Fibroblast of villous mesenchyme (primary cell): Measurements from ENCODE around the gene KCTD3. TPM values are rescaled to one million over a fixed set of nuclear protein-coding genes. Genes with fewer than 3 reads are reported as not detected.

Experiments used
- DNase-seq: peaks from one replicate; pipeline ENCODE4 v3.0.0-alpha.2; 2010; ENCODE audit warnings: low read depth
- H3K4me3 ChIP-seq: 2 replicates; pipeline ENCODE4 v1.5.1; 2011; ENCODE audit warnings: low read depth, mild to moderate bottlenecking, low read length
- total RNA-seq: library from RNA; depleted of rRNA; stranded (reverse); fragments of >200 nt; gene quantifications from 2 replicates; pipeline ENCODE4 v1.2.3, GENCODE V29; 2012
- TF ChIP-seq, protein P1 (sequence below): IDR thresholded peaks from 2 replicates; pipeline ENCODE4 v1.5.1; 2012; ENCODE audit warnings: low read depth, mild to moderate bottlenecking, low read length; ENCODE audit not compliant: insufficient read depth

Gene KCTD3
- total RNA-seq, 1 donor = 60.9 TPM

GRCh38 chr1:215645182-215645581 lies 78.1 kb downstream of the KCTD3 start:
- DNase-seq = no peak
- H3K4me3 ChIP-seq = no peak overlapping the region
- TF ChIP-seq, protein P1, sequence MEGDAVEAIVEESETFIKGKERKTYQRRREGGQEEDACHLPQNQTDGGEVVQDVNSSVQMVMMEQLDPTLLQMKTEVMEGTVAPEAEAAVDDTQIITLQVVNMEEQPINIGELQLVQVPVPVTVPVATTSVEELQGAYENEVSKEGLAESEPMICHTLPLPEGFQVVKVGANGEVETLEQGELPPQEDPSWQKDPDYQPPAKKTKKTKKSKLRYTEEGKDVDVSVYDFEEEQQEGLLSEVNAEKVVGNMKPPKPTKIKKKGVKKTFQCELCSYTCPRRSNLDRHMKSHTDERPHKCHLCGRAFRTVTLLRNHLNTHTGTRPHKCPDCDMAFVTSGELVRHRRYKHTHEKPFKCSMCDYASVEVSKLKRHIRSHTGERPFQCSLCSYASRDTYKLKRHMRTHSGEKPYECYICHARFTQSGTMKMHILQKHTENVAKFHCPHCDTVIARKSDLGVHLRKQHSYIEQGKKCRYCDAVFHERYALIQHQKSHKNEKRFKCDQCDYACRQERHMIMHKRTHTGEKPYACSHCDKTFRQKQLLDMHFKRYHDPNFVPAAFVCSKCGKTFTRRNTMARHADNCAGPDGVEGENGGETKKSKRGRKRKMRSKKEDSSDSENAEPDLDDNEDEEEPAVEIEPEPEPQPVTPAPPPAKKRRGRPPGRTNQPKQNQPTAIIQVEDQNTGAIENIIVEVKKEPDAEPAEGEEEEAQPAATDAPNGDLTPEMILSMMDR = no peak

GRCh38 chr1:215645861-215646260 lies 78.8 kb downstream of the KCTD3 start:
- TF ChIP-seq, protein P1 = no peak
- H3K4me3 ChIP-seq = no peak overlapping the region
- no peak for DNase-seq

DNA sequence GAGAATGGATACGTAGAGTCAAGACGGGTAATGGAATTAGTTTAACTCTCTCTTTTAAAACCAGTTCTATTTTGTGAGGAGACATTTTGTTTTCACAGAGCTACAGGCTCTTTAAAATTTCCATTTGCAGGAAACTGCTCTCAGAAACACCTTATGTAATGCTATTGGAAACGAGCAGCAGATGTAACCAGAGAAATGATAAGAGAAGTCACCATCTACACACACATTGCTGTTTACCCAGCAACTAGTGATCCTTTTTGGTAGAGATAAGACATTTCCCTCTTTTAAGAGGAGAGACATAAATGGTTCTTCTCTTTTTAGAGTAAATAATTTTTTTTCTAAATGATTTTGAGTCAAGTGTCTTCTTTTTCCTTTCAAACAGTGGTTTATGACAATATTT lies 80.6 kb downstream of the KCTD3 start:
- no peak for DNase-seq
- TF ChIP-seq, protein P1 = no peak
- no peak overlapping the region for H3K4me3 ChIP-seq

DNA sequence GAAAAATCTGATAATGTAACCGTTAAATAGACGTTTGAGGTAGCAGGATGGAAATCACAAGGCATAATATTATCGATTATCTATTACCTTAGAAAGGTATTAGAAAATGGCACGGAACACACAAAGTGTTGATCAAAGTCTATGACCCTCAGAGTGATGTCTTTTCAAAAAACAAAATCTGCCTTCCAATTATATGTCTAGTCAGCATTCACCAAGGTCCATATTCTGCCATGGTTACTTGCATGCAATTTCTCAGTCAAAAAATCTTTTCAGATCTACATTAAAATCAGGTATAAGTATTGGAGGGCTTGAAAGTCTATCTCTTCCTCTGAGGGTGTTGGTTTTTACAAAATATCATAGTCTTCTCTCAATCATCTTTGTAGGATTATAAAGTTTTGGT lies 81.9 kb downstream of the KCTD3 start:
- H3K4me3 ChIP-seq = no peak overlapping the region
- TF ChIP-seq, protein P1 = no peak
- DNase-seq = no peak

DNA sequence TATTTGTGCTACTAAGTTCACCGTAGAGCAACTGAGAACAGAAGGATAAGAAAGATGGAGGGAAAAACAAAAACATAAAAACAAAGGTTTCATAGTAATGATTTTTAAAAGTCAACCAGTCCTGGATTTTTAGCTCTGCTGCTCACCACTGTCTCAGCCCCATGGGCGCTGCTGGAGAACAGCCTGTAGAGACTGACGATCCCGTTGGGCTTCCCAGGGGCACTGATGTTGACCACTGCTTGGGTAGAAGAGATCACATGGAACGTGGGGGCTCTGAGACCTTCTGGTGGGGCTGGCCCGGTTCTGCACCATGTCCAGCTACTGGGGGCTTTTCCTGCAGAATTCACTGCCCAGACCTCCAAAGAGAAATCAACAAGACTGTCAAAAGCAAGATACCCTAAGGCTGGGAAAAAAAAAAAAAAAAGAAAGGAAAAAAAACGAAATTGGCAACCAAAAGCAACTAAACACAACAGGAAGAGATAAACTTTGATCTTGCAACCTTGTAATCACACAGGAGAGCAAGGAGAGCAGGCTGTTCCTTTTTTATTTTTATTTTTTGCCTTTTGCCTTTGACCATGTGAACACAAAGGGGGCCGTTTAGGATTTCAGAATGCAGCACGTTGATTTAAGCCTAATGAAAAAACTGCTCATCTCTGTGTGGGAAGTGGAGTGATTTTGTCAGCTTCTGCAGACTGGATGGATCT lies 83.5 kb downstream of the KCTD3 start:
- TF ChIP-seq, protein P1 = no peak
- DNase-seq = no peak
- H3K4me3 ChIP-seq = no peak overlapping the region

DNA sequence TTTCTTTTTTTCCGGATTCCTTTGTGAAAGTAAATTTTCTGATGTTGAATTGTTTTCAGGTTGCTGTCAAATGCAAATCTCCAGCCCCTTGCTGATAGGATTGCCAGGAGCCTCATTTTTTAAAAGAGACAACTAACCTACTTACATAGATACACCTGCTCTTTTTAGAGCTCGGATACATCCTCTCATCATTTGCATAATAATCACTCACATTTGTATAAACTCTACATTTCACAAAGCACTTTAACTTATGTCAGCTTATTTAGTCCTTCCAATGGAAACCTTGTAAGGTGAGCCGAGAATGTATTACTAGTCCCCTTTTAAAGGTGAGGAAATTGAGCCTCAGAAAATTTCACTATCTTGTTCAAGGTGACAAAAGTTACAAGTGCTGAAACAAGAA lies 84.8 kb downstream of the KCTD3 start:
- H3K4me3 ChIP-seq = no peak overlapping the region

More for the DNA sequence above, 84.8 kb downstream of the KCTD3 start:
- TF ChIP-seq, protein P1 = no peak
- no peak for DNase-seq
